Stomach (tissue), 9 donors: ENCODE measurements around the gene SUSD4. TPM values are rescaled to one million over a fixed set of nuclear protein-coding genes. Genes with fewer than 3 reads are reported as not detected.

ENCODE experiments used
- DNase-seq, 2 donors: peaks; one replicate each; pipeline versions ENCODE4 v3.0.0 to v3.0.0-alpha.2; 2013 to 2019
- H3K27ac ChIP-seq, 5 donors: fragments of 200-600 bp in 4 of 5; sonication (generic) in 4 of 5; one replicate each; pipeline ENCODE4 v1.5.1; 2013 to 2019; ENCODE audit warnings: mild to moderate bottlenecking in 1 of 5, moderate library complexity in 1 of 5
- H3K27me3 ChIP-seq, 3 donors: fragments of 200-600 bp; sonication (generic); one replicate each; pipeline ENCODE4 v1.5.1; 2017 to 2019; ENCODE audit warnings: mixed run types in 1 of 3
- H3K36me3 ChIP-seq, 4 donors: fragments of 200-600 bp; sonication (generic); 1 replicate in 3 of 4; 2 replicates in 1 of 4; pipeline ENCODE4 v1.5.1; 2016 to 2019
- H3K4me1 ChIP-seq, 4 donors: fragments of 200-600 bp; sonication (generic); one replicate each; pipeline ENCODE4 v1.5.1; 2016 to 2019
- H3K4me3 ChIP-seq, 4 donors: fragments of 200-600 bp; sonication (generic) in 3 of 4; one replicate each; pipeline ENCODE4 v1.5.1; 2016 to 2019; ENCODE audit warnings: mild to moderate bottlenecking in 1 of 4
- H3K9me3 ChIP-seq, 4 donors: fragments of 200-600 bp; sonication (generic); one replicate each; pipeline ENCODE4 v1.5.1; 2016 to 2019
- EP300 ChIP-seq: sonication (generic); formaldehyde crosslinking; IDR thresholded peaks from one replicate; pipeline ENCODE4 v1.6.1; 2017; ENCODE audit warnings: antibody characterized with exemption
- POLR2A ChIP-seq, 4 donors: fragments of 450-650 bp; IDR thresholded peaks; one replicate each; pipeline ENCODE4 v1.6.1; 2016; ENCODE audit warnings: antibody characterized with exemption in 4 of 4, control low read depth in 2 of 4, mild to moderate bottlenecking in 1 of 4, moderate library complexity in 1 of 4
- POLR2AphosphoS5 ChIP-seq, 3 donors: sonication (generic); formaldehyde crosslinking; IDR thresholded peaks; one replicate each; pipeline ENCODE4 v1.6.1; 2016; ENCODE audit warnings: antibody characterized with exemption in 3 of 3
- WGBS, 5 donors: extraction: QIAGEN DNeasy Blood & Tissue Kit in 3 of 5; methylation state at CpG; one replicate each; pipeline versions ENCODE4 v1.1.5 to v1.1.7; 2013 to 2018; 5-methylcytosine and 5-hydroxymethylcytosine counted together
- intact Hi-C: fragments of 100-400 bp; cut with DNase I; formaldehyde crosslinking; loops from one replicate; pipeline ENCODE4 v1.15.1; 2023; ENCODE audit warnings: low total_unique reads
- polyA plus RNA-seq, 3 donors: library from polyadenylated mRNA; stranded (reverse); fragments of 200-250 nt; gene quantifications; one replicate each; pipeline ENCODE4 v1.2.3, GENCODE V29; 2013
- total RNA-seq, 5 donors: library from RNA; depleted of rRNA; stranded (reverse); fragments of >200 nt; gene quantifications; one replicate each; pipeline versions ENCODE4 v1.1.0 to v1.2.3, GENCODE V29; 2014 to 2016
- TF ChIP-seq, protein P1 (sequence below), 7 experiments: fragments of 450-650 bp in 4 of 7; fragments of 200-600 bp in 3 of 7; sonication (generic) in 3 of 7; IDR thresholded peaks; one replicate each; pipeline ENCODE4 v1.5.1; 2016 to 2019; ENCODE audit warnings: antibody characterized with exemption in 7 of 7, control low read depth in 2 of 7, mild to moderate bottlenecking in 1 of 7
- donor health status: healthy with polysubstance abuse.
- donor health status: Bipolar disorder and iron deficiency.
- donor health status: healthy.

The SUSD4 gene
- total and polyA plus RNA-seq, 8 donors: 5.5 to 35.6 (median 8.1) TPM; not detected in 1

GRCh38 chr1:223316082-223316481 is 47.9 kb downstream of the SUSD4 start:
- TF ChIP-seq, protein P1, sequence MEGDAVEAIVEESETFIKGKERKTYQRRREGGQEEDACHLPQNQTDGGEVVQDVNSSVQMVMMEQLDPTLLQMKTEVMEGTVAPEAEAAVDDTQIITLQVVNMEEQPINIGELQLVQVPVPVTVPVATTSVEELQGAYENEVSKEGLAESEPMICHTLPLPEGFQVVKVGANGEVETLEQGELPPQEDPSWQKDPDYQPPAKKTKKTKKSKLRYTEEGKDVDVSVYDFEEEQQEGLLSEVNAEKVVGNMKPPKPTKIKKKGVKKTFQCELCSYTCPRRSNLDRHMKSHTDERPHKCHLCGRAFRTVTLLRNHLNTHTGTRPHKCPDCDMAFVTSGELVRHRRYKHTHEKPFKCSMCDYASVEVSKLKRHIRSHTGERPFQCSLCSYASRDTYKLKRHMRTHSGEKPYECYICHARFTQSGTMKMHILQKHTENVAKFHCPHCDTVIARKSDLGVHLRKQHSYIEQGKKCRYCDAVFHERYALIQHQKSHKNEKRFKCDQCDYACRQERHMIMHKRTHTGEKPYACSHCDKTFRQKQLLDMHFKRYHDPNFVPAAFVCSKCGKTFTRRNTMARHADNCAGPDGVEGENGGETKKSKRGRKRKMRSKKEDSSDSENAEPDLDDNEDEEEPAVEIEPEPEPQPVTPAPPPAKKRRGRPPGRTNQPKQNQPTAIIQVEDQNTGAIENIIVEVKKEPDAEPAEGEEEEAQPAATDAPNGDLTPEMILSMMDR (IDR thresholded peaks at IDR 0.05): no peak
- no peak for DNase-seq
- Histone ChIP-seq H3K27me3 (no peaks in the 10 kb centered on the region), H3K9me3 (no peaks in the 10 kb centered on the region), H3K27ac (no peak overlapping the region), H3K36me3 (no peaks in the 10 kb centered on the region), H3K4me3 (no peak overlapping the region), H3K4me1 (peaks cover 0 to 5% (median 0%) of the 10 kb centered on the region in 4 donors)
- 90 to 97% (median 96%) methylated on average over 3 of the region's 3 CpGs for WGBS, 5 donors
- intact Hi-C loops: no loop called here

DNA sequence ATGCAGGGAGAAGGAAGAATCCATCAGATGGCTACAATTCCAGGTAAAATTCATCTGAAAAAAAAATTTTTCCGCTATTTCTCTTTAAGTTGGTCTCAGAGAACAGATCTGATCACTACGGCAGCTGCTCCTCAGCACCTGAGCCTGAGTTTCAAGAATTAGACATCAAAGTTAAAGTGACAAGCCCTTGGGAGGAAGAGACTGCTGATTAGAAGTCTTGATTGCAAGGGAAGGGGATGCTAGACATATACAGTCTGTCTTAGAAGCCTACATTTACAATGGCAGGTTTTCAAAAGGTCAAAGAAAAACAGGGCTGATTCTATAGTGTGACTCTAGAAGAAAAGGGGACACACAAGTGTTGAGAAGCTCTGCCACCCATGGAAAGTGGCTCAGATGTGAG is 48.3 kb downstream of the SUSD4 start:
- 59 to 91% (median 81%) methylated on average over 2 of the region's 2 CpGs for WGBS, 5 donors
- H3K27me3 ChIP-seq: no peaks in the 10 kb centered on the region
- H3K36me3 ChIP-seq: no peaks in the 10 kb centered on the region
- no peak overlapping the region for H3K4me3 ChIP-seq
- no peak for DNase-seq
- no peaks in the 10 kb centered on the region for H3K9me3 ChIP-seq
- TF ChIP-seq, protein P1 (IDR thresholded peaks at IDR 0.05): no peak
- TF ChIP-seq POLR2AphosphoS5 (IDR thresholded peaks at IDR 0.05) (no peak), POLR2A (IDR thresholded peaks at IDR 0.05) (no peak), EP300 (no peak)
- intact Hi-C loops: no loop called here
- H3K4me1 ChIP-seq: peaks cover 0 to 5% (median 0%) of the 10 kb centered on the region in 4 donors
- H3K27ac ChIP-seq: no peak overlapping the region

DNA sequence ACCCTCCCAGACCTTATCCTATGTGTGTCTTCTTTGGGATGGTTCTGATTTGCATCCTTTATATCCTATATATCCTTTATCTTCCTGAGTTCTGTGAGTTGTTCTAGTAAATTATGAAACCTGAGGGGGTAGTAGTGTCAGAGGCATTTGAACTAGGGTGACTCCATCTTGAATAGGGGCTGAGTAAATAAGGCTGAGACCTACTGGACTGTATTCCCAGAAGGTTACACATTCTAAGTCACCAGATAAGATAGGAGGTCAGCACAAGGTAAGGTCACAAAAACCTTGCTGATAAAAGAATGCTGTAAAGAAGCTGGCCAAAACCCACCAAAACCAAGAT is 50.6 kb downstream of the SUSD4 start:
- Histone ChIP-seq H3K9me3 (no peaks in the 10 kb centered on the region), H3K27ac (no peak overlapping the region), H3K36me3 (no peaks in the 10 kb centered on the region), H3K27me3 (no peaks in the 10 kb centered on the region), H3K4me1 (peaks cover 0 to 5% (median 0%) of the 10 kb centered on the region in 4 donors), H3K4me3 (no peak overlapping the region)
- intact Hi-C loops: no loop called here
- DNase-seq: no peak
- no peak for TF ChIP-seq EP300
- no peak for TF ChIP-seq POLR2A (IDR thresholded peaks at IDR 0.05)
- no peak for TF ChIP-seq POLR2AphosphoS5 (IDR thresholded peaks at IDR 0.05)
- TF ChIP-seq, protein P1 (IDR thresholded peaks at IDR 0.05): no peak

- no peaks in the 10 kb centered on the region for H3K36me3 ChIP-seq
- intact Hi-C loops: no loop called here
- H3K27ac ChIP-seq: no peak overlapping the region
- no peak overlapping the region for H3K4me3 ChIP-seq
- no peaks in the 10 kb centered on the region for H3K9me3 ChIP-seq
- H3K4me1 ChIP-seq: peaks cover 0 to 5% (median 0%) of the 10 kb centered on the region in 4 donors
- WGBS, 5 donors: 43 to 60% (median 48%) methylated on average over 5 of the region's 5 CpGs
- H3K27me3 ChIP-seq: no peaks in the 10 kb centered on the region
- peak in 2 of 3 donors; percentile 4 to 11 for TF ChIP-seq POLR2AphosphoS5 (IDR thresholded peaks at IDR 0.05)
- TF ChIP-seq POLR2A (IDR thresholded peaks at IDR 0.05): no peak
- DNase-seq: no peak
These were observed 51.1 kb downstream of the SUSD4 start for GRCh38 chr1:223312705-223313414.

- intact Hi-C loops: no loop called here
- Histone ChIP-seq H3K4me3 (no peak overlapping the region), H3K36me3 (no peaks in the 10 kb centered on the region), H3K9me3 (no peaks in the 10 kb centered on the region), H3K27ac (no peak overlapping the region), H3K4me1 (peaks cover 0 to 5% (median 0%) of the 10 kb centered on the region in 4 donors), H3K27me3 (no peaks in the 10 kb centered on the region)
- TF ChIP-seq POLR2A (IDR thresholded peaks at IDR 0.05) (no peak), POLR2AphosphoS5 (IDR thresholded peaks at IDR 0.05) (no peak), EP300 (no peak)
- TF ChIP-seq, protein P1 (IDR thresholded peaks at IDR 0.05): no peak
- WGBS, 5 donors: 73 to 94% (median 89%) methylated on average over 2 of the region's 2 CpGs
- no peak for DNase-seq
These were observed 51.7 kb downstream of the SUSD4 start for GRCh38 chr1:223312273-223312672.
